ENCODE results near the gene AKAP13.

- TF ChIP-seq CTCF (IDR thresholded peaks at IDR 0.05) (no peak), EZH2 (IDR thresholded peaks at IDR 0.05; ENCODE audit: borderline replicate concordance, insufficient read depth, low read depth, low read length, poor library complexity, severe bottlenecking) (no peak)
Measured at GRCh38 chr15:85632014-85632413, 251.6 kb downstream of the AKAP13 start.

All from B cell (primary cell).